T-cell (primary cell): ENCODE measurements around the gene WNT3. TPM values are rescaled to one million over a fixed set of nuclear protein-coding genes. Genes with fewer than 3 reads are reported as not detected.
"Not testable (repeated sequence)": the region's sequence is repeated elsewhere in the genome, so short reads cannot be mapped to it uniquely, and the experiment has no call there.

Source experiments
- ATAC-seq, 4 experiments: fragments of 200-7000 bp in 3 of 4; fragments of 150-1000 bp in 1 of 4; cut with Tn5 transposase; replicated peaks in 1 of 4; 1 replicate in 3 of 4; 2 replicates in 1 of 4; pipeline ENCODE4 v1.10.0; 2021; ENCODE audit warnings: moderate library complexity in 3 of 4, mild to moderate bottlenecking in 2 of 4, moderate number of reproducible peaks in 1 of 4
- CTCF ChIA-PET, 2 donors: fragments of 300-600 bp; sonication (Branson Sonifier 250); formaldehyde crosslinking; loops; one replicate each; lab custom pipeline; 2022; ENCODE audit warnings: antibody characterized with exemption in 2 of 2; lab: Charles Lee
- POLR2A ChIA-PET, 2 donors: fragments of 300-600 bp; sonication (Branson Sonifier 250); formaldehyde crosslinking; loops; one replicate each; lab custom pipeline; 2022; ENCODE audit warnings: antibody characterized with exemption in 2 of 2; lab: Charles Lee
- DNase-seq, 35 experiments: peaks; one replicate each; pipeline versions ENCODE4 v3.0.0 to v3.0.0-alpha.2; 2013 to 2023
- H3K27ac ChIP-seq: one replicate; pipeline ENCODE4 v1.5.1; 2013; ENCODE audit warnings: low read length
- H3K27me3 ChIP-seq, 2 experiments: replicated peaks in 1 of 2; 1 replicate in 1 of 2; 2 replicates in 1 of 2; pipeline versions ENCODE4 v1.6.1 to v1.7.0; 2013; ENCODE audit warnings: low read length in 1 of 2, mixed read lengths in 1 of 2; ENCODE audit not compliant: control insufficient read depth in 2 of 2, insufficient read depth in 2 of 2; ENCODE audit errors: extremely low read depth in 1 of 2
- H3K36me3 ChIP-seq, 2 donors: 1 replicate in 1 of 2; 2 replicates in 1 of 2; pipeline versions ENCODE4 v1.6.1 to v1.7.0; 2013; ENCODE audit warnings: low read length in 1 of 2; ENCODE audit not compliant: control insufficient read depth in 2 of 2, insufficient read depth in 1 of 2; ENCODE audit errors: extremely low read depth in 1 of 2
- H3K4me1 ChIP-seq, 2 experiments: 1 replicate in 1 of 2; 2 replicates in 1 of 2; pipeline versions ENCODE4 v1.6.1 to v1.7.0; 2013; ENCODE audit warnings: low read length in 2 of 2, mixed read lengths in 1 of 2; ENCODE audit not compliant: insufficient read depth in 2 of 2, control insufficient read depth in 1 of 2; ENCODE audit errors: extremely low read depth in 1 of 2
- H3K4me3 ChIP-seq, 2 donors: 1 replicate in 1 of 2; 2 replicates in 1 of 2; pipeline versions ENCODE4 v1.5.1 to v1.7.0; 2013; ENCODE audit warnings: mild to moderate bottlenecking in 2 of 2, low read length in 1 of 2, moderate library complexity in 1 of 2; ENCODE audit not compliant: control insufficient read depth in 1 of 2; ENCODE audit errors: extremely low read depth in 1 of 2
- H3K9me3 ChIP-seq: 2 replicates; pipeline ENCODE4 v1.7.0; 2013
- H3K27ac Mint-ChIP-seq, 2 donors: one replicate each; pipeline ENCODE4 v1.8.0; 2020 to 2021; ENCODE audit warnings: mild to moderate bottlenecking in 2 of 2, mixed read lengths in 2 of 2
- H3K27me3 Mint-ChIP-seq, 2 donors: one replicate each; pipeline ENCODE4 v1.8.0; 2021 to 2022; ENCODE audit warnings: mixed read lengths in 2 of 2
- H3K36me3 Mint-ChIP-seq: one replicate; pipeline ENCODE4 v1.8.0; 2021; ENCODE audit warnings: mixed read lengths
- H3K4me1 Mint-ChIP-seq, 3 donors: one replicate each; pipeline ENCODE4 v1.8.0; 2020 to 2022; ENCODE audit warnings: mixed read lengths in 3 of 3, mild to moderate bottlenecking in 1 of 3
- H3K4me3 Mint-ChIP-seq, 3 donors: one replicate each; pipeline ENCODE4 v1.8.0; 2020 to 2022; ENCODE audit warnings: mild to moderate bottlenecking in 3 of 3, mixed read lengths in 3 of 3, moderate library complexity in 3 of 3
- H3K9me3 Mint-ChIP-seq, 3 donors: one replicate each; pipeline ENCODE4 v1.8.0; 2020 to 2022; ENCODE audit warnings: mixed read lengths in 3 of 3
- WGBS: methylation state at CpG from one replicate; pipeline ENCODE4 v1.1.5; 2013; ENCODE audit warnings: missing lambda C conversion rate; ENCODE audit not compliant: insufficient coverage; 5-methylcytosine and 5-hydroxymethylcytosine counted together
- total RNA-seq, 35 experiments: library from RNA in 6 of 35; stranded (reverse) in 6 of 35; fragments of 120-200 nt in 1 of 35; gene quantifications; one replicate each; pipeline versions ENCODE4 v1.2.1 to v1.2.4 and lab custom pipeline; 2013 to 2026

Gene WNT3
- total RNA-seq, 5 donors from 2014 or later (not counting 1 experiment from before 2014, with no cell fraction given) = 0.09 to 0.12 (median 0.10) TPM; not detected in 2

- CTCF ChIA-PET = no interaction called here
- DNase-seq = no peak
- no peaks in the 10 kb centered on the region for H3K4me1 ChIP-seq
- no peak for ATAC-seq
- no peaks in the 10 kb centered on the region for H3K9me3 ChIP-seq
- H3K36me3 Mint-ChIP-seq = no peaks in the 10 kb centered on the region
- no peak overlapping the region for H3K4me3 ChIP-seq
- H3K27me3 ChIP-seq = peaks cover 0 to 15% of the 10 kb centered on the region in 2 experiments
- no CpG with 5 or more reads among the region's 12 CpGs for WGBS
- no peak overlapping the region for H3K27ac ChIP-seq
- no peak overlapping the region for H3K27ac Mint-ChIP-seq
- no peaks in the 10 kb centered on the region for H3K4me1 Mint-ChIP-seq
- H3K27me3 Mint-ChIP-seq = no peaks in the 10 kb centered on the region
- no peak overlapping the region for H3K4me3 Mint-ChIP-seq
- H3K36me3 ChIP-seq = peaks cover 0 to 3% of the 10 kb centered on the region in 2 donors
- POLR2A ChIA-PET = no interaction called here
- no peaks in the 10 kb centered on the region for H3K9me3 Mint-ChIP-seq
These were observed 54.3 kb downstream of the WNT3 start for GRCh38 chr17:46764000-46764708.

- peaks cover 0 to 9% of the 10 kb centered on the region in 2 experiments for H3K27me3 ChIP-seq
- no peaks in the 10 kb centered on the region for H3K4me1 Mint-ChIP-seq
- no peak for ATAC-seq
These were observed 55.1 kb downstream of the WNT3 start for GRCh38 chr17:46763416-46763815.

DNA sequence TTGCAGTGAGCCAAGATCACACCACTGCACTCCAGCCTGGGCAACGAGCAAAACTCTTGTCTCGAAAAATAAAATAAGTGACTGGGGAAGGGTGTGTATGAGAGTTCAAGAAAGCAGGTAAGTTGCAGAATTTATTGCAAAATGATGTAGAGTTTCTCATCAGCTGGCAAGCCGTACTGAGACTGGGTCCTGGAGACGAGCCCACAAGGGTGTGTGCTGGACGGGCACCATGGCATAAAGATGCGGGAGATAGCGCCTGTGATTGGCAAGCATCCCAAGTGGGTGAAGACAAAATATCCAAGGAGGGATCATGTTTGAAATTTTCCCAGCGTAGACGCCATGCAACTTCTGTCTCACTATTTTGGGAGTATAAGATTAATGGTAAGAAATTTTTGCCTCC is 59.4 kb downstream of the WNT3 start:
- Histone ChIP-seq H3K36me3 (peaks cover 0 to 35% of the 10 kb centered on the region in 2 donors), H3K4me1 (no peaks in the 10 kb centered on the region), H3K27ac (no peak overlapping the region), H3K9me3 (no peaks in the 10 kb centered on the region), H3K4me3 (no peak overlapping the region), H3K27me3 (no peaks in the 10 kb centered on the region)
- no peak overlapping the region for H3K4me3 Mint-ChIP-seq
- no peaks in the 10 kb centered on the region for H3K9me3 Mint-ChIP-seq
- ChIA-PET CTCF (no interaction called here), POLR2A (no interaction called here)
- 95% methylated on average over 7 of the region's 9 CpGs for WGBS
- peaks cover 33% of the 10 kb centered on the region for H3K36me3 Mint-ChIP-seq
- H3K27ac Mint-ChIP-seq = no peak overlapping the region
- no peaks in the 10 kb centered on the region for H3K27me3 Mint-ChIP-seq
- DNase-seq (no peak), ATAC-seq (no peak)
- H3K4me1 Mint-ChIP-seq = no peaks in the 10 kb centered on the region

More at GRCh38 chr17:46763416-46763815, 55.1 kb downstream of the WNT3 start:
- ChIA-PET POLR2A (no interaction called here), CTCF (no interaction called here)
- H3K9me3 Mint-ChIP-seq = no peaks in the 10 kb centered on the region
- H3K4me1 ChIP-seq = no peaks in the 10 kb centered on the region
- no peak overlapping the region for H3K4me3 Mint-ChIP-seq
- no CpG with 5 or more reads among the region's 3 CpGs for WGBS
- no peaks in the 10 kb centered on the region for H3K9me3 ChIP-seq
- H3K27ac Mint-ChIP-seq = no peak overlapping the region
- H3K27me3 Mint-ChIP-seq = no peaks in the 10 kb centered on the region
- no peak overlapping the region for H3K27ac ChIP-seq
- H3K36me3 Mint-ChIP-seq = no peaks in the 10 kb centered on the region
- no peak for DNase-seq
- H3K4me3 ChIP-seq = no peak overlapping the region
- H3K36me3 ChIP-seq = peaks cover 0 to 3% of the 10 kb centered on the region in 2 donors

DNA sequence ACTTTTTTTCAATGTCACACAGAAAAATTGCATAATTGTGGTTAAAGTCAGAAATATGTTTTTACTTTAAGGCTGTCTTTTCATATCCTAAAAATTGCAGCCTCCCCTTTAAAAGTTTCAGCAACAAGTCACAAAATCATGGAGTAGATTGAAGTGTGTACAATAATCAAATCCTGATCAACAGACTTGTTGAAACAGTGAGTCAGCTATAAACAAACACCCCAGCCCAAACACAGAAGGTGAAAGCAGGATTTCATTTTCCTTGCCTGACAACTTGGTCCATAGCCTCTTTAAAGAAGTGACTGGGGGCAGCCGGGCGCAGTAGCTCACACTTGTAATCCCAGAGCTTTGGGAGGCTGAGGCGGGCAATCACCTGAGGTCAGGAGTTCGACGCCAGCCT is 59.9 kb downstream of the WNT3 start:
- Histone ChIP-seq H3K27me3 (no peaks in the 10 kb centered on the region), H3K27ac (no peak overlapping the region), H3K4me3 (no peak overlapping the region), H3K4me1 (no peaks in the 10 kb centered on the region), H3K36me3 (peaks cover 0 to 36% of the 10 kb centered on the region in 2 donors), H3K9me3 (no peaks in the 10 kb centered on the region)
- peak overlapping the region in 1 of 2 donors; percentile 11 for H3K27ac Mint-ChIP-seq
- 100% methylated on average over 2 of the region's 5 CpGs for WGBS
- no peaks in the 10 kb centered on the region for H3K4me1 Mint-ChIP-seq
- DNase-seq (no peak), ATAC-seq (no peak)
- no peaks in the 10 kb centered on the region for H3K27me3 Mint-ChIP-seq
- H3K9me3 Mint-ChIP-seq = no peaks in the 10 kb centered on the region
- ChIA-PET CTCF (no interaction called here), POLR2A (no interaction called here)
- H3K36me3 Mint-ChIP-seq = peaks cover 35% of the 10 kb centered on the region
- H3K4me3 Mint-ChIP-seq = no peak overlapping the region

DNA sequence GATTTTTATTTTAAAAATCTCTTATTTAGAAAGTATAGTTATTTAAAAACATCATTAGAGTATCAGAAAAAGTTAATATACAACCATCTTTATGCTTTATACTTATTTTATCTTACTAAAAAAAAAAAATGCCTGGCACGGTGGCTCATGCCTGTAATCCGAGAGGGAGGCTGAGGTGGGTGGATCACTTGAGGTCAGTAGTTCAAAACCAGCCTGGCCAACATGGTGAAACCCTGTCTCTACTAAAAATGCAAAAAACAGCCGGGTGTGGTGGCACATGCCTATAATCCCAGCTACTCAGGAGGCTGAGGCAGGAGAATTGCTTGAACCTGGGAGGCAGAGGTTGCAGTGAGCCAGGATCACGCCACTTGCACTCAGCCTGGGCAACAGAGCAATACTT is 60.9 kb downstream of the WNT3 start:
- H3K27me3 Mint-ChIP-seq, POLR2A ChIA-PET, DNase-seq, H3K4me1 ChIP-seq, H3K27ac Mint-ChIP-seq, H3K9me3 Mint-ChIP-seq, H3K4me3 ChIP-seq, H3K9me3 ChIP-seq, H3K27ac ChIP-seq, H3K27me3 ChIP-seq, H3K4me3 Mint-ChIP-seq, H3K4me1 Mint-ChIP-seq, ATAC-seq: not testable (repeated sequence)
- peaks cover 40% of the 10 kb centered on the region for H3K36me3 Mint-ChIP-seq
- H3K36me3 ChIP-seq = peaks cover 2 to 40% of the 10 kb centered on the region in 2 donors
- WGBS = 100% methylated on average over 1 of the region's 4 CpGs
- CTCF ChIA-PET = interaction anchor here in 1 of 2 donors (0.9 kb wide), 1 partner anchor 684 kb away, joined by 4 read pairs; no protein-coding TSS in a partner anchor

GRCh38 chr17:46756861-46757260 is 61.6 kb downstream of the WNT3 start:
- Histone ChIP-seq H3K4me1 (no peaks in the 10 kb centered on the region), H3K27me3 (no peaks in the 10 kb centered on the region), H3K36me3 (peaks cover 3 to 47% of the 10 kb centered on the region in 2 donors), H3K27ac (no peak overlapping the region), H3K4me3 (no peak overlapping the region), H3K9me3 (no peaks in the 10 kb centered on the region)
- Mint-ChIP-seq H3K4me3 (no peak overlapping the region), H3K4me1 (no peaks in the 10 kb centered on the region), H3K27me3 (no peaks in the 10 kb centered on the region), H3K27ac (no peak overlapping the region), H3K9me3 (no peaks in the 10 kb centered on the region), H3K36me3 (peaks cover 43% of the 10 kb centered on the region)
- DNase-seq (no peak), ATAC-seq (no peak)
- CTCF ChIA-PET = interaction anchor here in 1 of 2 donors (0.9 kb wide), 1 partner anchor 685 kb away, joined by 4 read pairs; no protein-coding TSS in a partner anchor
- WGBS = no CpG with 5 or more reads among the region's 2 CpGs
- POLR2A ChIA-PET = no interaction called here
